Measurements from ENCODE around the gene RBFOX1.

Gene RBFOX1

DNA sequence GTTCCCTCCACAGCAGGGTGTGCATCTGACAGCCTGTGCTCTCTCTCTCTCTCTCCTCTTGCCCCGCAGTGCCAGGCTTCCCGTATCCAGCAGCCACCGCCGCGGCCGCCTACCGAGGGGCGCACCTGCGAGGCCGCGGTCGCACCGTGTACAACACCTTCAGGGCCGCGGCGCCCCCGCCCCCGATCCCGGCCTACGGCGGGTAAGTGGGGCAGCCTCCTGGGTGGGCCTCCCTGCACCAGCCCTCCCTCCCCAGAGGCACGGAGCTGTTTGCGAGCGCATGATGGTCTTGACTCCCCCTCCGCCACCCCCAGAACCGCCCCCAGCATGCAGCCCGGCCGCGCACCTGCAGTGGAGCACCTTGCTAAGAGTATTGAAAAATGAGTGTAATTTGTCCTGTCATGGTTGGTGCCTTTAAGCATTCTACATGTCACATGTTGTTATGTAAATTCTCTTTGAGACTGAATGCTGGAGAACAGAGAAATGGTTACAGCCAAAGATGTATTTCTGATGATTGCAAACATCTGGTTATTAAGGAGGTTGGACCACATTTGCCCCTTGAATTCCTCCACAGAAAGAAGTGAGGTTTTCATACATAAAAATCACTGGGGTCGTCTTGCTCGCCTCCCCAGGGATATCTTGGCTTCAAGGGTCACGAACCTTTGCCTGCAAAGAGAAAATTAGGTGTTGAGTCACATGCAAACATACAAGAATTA, 321.3 kb downstream of the RBFOX1 start:
- DNase-seq (ENCODE audit: low spot score) (no peak), FAIRE-seq (no peak)

DNA sequence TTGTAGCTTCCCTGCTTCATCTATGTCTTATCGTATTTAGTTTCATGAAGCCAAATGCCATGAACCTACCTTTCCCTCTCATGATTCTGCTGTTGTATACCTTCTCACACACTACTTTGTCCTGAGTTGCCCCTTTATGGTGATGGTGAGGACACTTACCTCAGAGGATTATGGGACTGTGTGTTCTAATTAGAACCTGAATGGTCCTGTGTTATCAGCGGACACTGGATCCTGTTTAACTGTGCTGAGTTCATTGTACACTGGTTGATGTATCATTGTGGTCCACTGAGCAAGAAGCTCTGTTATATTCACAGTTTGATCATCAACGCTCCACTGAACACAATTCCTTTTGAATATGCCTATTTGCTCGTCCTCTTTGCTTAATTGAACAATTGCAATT, 343.0 kb downstream of the RBFOX1 start:
- FAIRE-seq = no peak
- DNase-seq (ENCODE audit: low spot score) = no peak

DNA sequence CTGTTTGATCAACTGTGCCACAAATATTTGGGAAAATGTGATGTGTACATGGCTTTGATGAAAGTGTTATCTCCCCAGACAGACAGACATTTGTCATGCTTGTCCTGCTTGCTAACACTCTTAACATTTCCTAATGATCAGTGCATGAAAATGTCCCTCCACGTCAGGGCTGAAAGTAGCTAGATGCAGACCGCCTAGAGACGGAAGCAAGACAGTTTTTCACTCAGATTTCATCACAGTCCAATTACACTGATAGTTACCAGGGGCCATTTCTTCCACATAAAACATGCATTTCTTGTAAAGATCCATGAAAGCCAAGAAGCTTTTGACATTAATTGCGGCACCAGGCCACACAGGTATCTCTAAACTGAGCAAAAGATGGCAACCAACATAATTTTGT, 347.7 kb downstream of the RBFOX1 start:
- DNase-seq (ENCODE audit: low spot score) (no peak), FAIRE-seq (no peak)

DNA sequence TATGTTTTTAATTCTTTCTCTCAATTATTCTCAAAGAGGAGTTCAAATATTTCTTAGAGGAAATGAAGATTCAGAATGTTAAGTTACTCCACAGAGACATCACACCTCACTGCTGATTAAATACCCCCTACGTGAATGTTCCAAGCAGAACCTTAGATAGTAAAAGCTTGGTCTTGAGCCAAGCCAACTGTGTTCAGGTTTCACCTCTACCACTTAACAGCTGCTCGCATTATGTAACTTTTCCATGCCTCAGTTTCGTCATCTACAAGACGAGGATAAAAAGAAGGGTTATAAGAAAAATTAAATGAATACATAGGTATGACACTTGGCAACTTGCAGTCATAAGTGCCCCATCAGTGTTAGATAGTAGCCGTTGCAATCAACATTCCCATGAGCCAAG, 356.2 kb downstream of the RBFOX1 start:
- no peak for FAIRE-seq
- DNase-seq (ENCODE audit: low spot score) = no peak

DNA sequence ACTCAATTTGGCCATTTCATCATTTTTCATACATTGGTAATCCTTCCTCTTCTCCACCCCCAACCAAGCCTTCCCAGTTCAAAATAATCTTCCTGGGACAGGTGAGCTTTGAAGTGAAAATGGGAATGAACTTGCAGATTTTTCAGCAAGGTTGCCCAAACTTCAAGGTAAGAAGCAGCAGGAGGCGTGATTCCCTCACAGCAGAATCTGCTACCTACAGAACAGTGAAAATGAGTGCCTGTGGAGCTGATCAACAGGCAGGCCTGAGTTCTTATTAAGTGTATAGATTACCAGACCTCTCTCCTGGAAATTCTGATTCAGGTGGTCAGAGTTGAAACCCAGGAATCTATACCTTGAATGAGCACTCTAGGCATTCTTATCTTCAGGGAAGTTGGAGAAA, 356.6 kb downstream of the RBFOX1 start:
- DNase-seq (ENCODE audit: low spot score) (no peak), FAIRE-seq (no peak)

DNA sequence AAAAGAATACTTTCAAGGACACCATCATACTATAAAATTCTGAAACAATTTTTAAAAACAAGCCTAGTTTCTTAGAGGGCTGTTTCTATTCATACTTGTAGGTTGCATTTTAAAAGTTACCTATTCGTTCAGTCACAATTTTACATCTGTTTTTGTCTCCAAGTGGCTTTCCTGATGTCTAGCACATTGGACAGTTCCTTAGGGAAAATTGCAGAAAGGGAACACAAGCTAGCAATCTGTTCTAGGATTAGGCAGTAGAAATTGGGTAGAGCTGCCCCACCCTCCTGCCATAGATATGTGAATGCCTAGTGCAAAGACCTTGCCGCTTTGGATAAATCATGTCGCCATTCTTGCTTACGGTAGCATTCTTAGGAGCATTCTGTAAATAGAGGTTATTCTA, 358.9 kb downstream of the RBFOX1 start:
- no peak for FAIRE-seq
- DNase-seq (ENCODE audit: low spot score) = no peak

DNA sequence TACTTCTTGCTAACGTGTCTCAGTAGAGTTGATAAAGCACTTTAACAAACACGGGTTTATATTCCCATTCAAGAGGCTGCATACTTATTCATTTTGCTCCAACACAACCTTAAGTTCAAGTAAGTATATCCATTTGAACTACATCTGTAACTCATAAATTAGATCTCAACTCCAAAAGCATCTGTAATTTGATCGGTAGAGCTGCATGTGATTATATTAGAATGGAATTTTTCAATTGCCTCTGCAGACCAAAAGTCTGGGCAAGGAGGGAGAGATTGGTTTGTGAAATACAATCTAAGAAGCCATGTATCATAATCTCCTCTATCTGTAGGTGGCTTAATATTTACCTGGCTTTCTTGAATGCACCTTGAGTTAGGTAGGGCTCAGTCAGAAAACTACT, 371.0 kb downstream of the RBFOX1 start:
- FAIRE-seq = no peak

DNA sequence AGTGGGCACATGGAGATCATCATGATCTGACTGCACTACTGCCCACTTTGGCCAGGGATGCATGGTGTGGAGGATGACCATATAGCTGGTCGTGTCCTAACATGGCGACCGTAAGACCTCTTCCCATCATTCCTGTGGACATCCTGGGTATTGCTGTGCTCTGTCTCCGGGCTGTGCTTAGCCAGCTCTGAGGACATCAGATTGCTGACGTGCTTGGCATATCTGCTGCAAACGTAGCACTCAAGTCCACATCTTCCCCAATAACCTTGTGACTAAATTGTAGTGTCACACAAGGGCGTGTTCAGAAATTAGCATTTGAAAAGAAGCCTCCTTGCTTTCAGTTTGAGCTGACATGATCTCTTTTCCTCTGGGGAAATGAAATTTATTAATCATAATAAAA, 373.2 kb downstream of the RBFOX1 start:
- no peak for DNase-seq (ENCODE audit: low spot score)
- no peak for FAIRE-seq

More for the DNA sequence above, 371.0 kb downstream of the RBFOX1 start:
- no peak for DNase-seq (ENCODE audit: low spot score)

DNA sequence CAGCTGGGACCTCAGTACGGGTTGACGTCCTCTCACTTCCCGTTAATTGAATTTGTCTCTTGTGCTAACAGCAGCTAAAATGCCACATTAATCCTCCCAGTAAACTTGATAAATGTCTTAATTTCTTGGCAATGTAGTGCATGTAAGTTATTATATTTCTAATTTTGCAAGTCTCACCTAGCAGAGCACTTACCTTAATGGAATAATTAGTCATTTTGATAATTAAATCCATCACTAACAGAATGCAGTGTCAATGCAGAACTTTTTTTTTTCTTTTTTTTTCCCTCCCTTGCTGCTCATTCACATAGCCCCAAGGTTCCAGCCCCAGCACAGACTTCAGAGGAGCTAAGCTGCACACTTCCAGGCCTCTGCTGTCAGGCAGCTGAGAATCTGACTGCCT, 376.5 kb downstream of the RBFOX1 start:
- FAIRE-seq (no peak), DNase-seq (ENCODE audit: low spot score) (no peak)

DNA sequence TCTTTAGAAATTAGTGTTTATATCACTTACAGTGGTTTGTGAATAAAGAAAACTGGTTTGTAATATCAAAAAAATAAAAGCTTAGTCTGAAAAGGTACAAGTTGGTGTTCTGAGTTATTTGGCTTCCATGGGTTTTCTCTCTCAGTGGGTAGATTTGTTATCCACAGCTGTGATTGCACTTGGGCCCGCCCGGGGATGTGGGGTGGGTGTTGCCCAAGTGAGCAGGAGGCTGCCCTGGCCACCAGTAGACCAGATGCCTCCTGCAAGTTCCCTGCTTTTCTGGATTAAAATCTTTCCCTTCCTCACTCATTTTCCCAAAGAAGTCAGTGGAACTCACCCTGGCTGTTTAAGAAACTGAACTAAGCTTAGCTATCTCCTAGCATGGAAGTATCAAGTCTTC, 380.6 kb downstream of the RBFOX1 start:
- FAIRE-seq (no peak), DNase-seq (ENCODE audit: low spot score) (no peak)

DNA sequence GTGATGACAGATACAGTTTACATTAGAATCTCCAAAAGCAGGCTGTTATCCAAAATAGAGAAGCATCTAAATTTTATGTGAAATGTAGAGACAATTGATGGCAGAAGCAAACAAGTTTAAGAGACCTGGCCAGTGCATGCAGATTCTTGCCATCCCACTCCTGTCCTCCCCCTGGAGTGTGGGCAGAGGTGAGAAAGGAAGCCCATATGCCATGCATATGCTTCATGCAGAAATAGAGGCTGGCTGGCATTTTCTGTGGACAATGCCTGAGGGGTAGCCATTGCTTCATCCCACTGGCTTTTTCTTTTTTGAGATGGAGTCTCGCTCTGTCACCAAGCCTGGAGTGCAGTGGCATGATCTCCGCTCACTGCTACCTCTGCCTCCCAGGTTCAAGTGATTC, 382.1 kb downstream of the RBFOX1 start:
- FAIRE-seq (no peak), DNase-seq (ENCODE audit: low spot score) (no peak)

DNA sequence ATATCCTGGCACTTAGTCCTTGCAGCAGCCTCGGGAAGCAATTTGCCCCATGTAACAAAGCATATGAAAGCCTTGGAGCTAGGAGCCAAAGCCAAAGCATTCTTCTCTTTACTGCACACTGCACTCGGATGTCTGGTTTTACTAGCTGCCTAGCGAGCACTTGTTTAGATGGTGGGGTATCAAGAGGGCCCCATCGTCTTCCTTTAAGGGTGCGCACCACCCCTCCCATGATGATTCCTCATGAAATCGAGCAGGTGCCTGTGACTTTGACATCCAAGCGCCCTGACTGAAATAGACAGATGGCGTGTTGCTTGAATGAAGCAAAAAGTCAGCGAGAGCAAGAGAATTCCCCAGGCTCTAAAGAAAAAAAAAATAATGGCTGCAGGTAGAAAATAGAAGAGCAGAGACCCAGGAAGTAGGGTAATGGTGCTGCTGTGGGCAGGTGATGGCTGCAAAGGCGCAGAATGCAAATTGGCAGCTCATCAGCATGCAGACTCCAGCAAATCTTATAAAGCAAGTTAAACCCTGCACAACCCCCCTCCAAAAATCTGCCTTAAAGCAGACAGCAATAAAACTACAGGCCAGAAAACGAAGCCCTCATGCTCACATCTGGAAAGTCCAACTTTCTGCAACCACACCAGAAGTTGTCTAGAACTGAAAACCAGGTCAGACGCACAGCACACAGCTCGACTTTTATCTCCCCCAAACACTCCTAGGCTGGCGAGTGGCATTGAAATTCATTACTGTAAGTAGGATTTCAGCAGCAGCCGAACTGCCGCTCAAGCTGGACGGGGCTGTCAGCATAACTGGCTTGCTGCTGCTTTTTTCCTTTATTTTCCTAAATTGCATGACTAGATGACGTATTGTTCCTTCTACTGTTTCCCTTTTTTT, 384.3 kb downstream of the RBFOX1 start:
- DNase-seq (ENCODE audit: low spot score) (no peak), FAIRE-seq (no peak)

DNA sequence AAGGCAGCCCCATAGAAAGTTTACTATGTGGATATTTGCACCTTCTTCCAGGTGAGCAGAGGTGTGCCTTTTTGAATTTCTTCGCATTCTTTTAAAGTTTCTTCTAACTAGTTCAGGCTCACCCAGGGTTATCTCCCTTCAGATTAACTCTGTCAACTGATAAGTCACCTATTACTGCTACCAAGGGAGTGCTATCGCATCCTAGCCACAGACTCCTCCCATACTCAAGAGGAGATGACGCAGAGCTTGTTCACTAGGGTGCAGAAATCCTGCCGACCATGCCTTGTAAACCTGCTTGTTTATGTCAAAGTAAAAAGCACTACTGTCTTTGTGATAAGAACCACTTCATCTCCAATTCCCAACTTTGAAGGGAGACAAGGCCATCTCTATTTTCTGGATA, 390.1 kb downstream of the RBFOX1 start:
- DNase-seq (ENCODE audit: low spot score) = no peak
- FAIRE-seq = no peak

DNA sequence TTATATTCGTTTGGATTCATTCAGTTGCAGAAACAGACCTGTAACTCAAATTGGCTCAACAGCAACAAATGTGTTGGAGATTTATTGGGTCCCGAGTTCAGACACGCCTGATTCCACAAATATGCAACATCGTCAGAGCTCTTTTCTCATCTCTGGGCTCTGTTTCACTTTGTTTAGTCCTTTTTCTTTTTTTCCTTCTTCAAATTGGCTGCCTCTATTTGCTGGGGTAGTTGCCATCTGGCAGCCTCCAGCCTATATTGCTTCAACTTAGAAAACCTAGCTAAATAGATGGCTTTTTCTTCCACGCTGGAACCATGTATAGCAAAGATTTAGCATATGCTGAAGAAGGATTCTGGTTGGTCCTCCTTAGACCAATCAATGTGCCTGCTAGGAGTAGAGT, 398.5 kb downstream of the RBFOX1 start:
- DNase-seq (ENCODE audit: low spot score) (no peak), FAIRE-seq (no peak)

DNA sequence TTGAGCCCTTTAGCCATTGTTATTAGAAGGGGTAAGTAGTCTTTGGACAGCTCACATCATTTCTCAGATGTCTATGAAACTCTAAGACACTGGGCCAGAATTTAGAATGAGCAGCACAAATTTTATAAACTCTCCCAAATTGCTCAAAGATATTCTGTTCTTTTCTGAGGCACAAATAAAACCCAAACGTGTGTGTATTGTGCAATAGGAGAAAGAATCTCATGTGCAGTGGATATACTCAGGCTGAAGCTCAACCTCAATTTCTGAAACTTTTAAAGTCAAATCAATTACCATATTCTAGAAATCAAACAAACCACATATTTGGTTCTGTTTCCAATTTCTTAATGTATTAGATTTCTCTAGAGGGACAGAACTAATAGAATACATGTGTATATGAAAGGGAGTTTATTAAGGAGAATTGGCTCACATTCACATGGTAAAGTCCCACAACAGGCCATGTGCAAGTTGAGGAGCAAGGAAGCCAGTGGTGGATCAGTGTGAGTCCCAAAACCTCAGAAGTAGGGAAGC, 403.6 kb downstream of the RBFOX1 start:
- DNase-seq (ENCODE audit: low spot score) = no peak
- FAIRE-seq = no peak

DNA sequence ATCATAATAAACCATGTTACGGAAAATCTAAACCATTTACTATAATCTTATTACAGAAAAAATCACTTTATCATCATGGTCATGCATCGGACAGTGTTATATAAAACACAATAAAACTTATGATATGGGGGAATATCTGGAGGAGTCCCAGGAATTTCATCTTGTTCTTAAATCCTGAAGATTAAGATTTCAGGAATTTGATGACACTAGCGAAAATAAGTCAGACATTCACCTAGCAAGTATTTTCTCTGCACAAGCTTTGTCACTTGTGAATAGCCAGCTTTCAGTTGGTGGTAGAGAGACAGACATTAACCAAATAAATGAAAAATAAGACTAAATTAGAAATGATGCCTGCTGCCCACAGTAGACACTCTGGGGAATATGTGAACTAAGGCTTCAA, 410.0 kb downstream of the RBFOX1 start:
- DNase-seq (ENCODE audit: low spot score) (no peak), FAIRE-seq (no peak)

DNA sequence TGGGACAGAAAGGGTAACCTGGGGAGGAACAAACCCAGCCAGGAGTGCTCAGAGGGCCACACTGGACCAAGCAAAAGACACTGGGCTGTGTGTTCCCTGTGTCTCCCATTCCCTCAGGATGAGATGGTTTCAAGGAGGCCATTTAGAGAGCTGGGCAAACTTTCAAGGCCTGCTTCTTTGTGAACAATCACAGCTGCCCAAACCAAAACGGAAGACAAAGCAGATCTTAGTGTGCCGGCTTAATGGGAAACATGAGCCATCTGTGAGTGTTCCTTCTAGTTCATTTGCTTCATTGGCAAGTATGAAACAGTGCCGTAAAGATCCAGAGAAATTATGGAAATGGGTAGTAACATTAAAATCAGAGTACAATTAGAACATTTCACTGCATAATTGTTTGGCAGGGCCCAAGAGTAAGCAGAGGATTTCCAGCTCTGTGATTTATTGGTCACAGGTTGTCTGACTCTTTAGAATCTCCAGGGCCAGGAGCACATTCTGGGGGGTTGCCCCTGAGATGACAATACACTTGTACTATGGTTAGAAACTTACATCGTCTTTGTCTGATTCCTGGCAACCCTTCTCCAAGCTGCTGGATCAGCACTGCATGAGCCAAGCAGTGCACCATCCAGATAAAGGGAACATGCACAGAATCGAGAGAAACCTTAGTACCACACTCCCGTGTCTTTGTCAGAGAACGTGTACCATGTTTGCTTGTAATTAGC, 412.1 kb downstream of the RBFOX1 start:
- DNase-seq (ENCODE audit: low spot score) (no peak), FAIRE-seq (no peak)

DNA sequence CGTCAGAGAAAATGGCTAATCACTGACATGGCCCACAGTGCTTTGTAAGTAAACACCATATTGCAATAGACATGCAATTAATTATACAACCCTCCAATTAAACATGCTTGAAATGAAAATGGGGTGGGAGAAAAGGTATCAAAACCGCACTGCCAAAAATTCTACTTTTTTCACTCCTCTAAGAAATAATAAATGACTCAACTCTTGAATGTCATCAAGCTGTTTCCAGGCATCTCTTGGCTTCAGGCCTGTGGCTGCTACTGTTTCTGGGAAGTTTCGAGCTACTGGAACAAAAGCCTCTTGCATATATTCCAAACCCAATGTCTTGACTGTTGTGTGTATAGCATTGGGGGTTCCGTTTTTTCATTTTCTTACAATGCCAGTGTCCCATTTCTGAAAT, 412.6 kb downstream of the RBFOX1 start:
- DNase-seq (ENCODE audit: low spot score) (no peak), FAIRE-seq (no peak)

DNA sequence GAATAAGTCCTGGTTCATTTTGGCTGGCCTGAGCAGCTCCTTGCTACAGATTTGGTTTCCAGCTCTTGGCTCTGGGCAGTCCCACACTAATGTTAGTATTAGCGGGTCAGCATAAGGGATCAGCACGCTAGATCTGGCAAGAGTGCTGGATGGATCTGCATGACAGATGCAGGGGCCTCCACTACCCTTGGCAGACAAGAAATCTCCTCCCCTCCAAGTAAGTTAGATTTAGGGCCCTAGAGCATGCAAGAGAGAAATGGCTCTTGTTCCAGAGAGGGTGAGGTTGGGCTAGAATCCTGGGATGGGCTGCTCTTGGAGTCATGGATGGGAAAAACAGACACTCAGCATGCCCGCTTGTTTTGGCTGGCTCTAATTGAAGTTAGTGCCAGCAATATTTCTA, 414.3 kb downstream of the RBFOX1 start:
- no peak for DNase-seq (ENCODE audit: low spot score)
- no peak for FAIRE-seq

DNA sequence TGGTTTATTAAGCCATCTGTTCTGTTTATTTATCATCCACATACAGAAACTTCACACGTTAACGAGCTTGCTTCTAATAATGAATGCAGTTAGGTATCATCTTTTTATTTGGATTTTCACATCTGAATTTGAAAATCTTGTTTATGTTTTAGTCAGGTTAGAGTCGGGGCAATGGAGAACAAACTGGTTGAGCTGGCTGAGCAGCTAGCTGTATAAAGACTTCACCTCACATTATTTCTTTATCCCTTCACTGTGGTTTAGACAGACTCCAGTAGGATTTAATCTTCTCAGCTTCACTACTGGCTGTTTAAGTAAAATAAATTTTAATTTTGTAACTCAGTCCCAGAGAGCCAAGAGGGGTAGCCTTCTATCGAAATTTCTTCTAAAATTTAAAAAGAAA, 415.9 kb downstream of the RBFOX1 start:
- FAIRE-seq (no peak), DNase-seq (ENCODE audit: low spot score) (no peak)

DNA sequence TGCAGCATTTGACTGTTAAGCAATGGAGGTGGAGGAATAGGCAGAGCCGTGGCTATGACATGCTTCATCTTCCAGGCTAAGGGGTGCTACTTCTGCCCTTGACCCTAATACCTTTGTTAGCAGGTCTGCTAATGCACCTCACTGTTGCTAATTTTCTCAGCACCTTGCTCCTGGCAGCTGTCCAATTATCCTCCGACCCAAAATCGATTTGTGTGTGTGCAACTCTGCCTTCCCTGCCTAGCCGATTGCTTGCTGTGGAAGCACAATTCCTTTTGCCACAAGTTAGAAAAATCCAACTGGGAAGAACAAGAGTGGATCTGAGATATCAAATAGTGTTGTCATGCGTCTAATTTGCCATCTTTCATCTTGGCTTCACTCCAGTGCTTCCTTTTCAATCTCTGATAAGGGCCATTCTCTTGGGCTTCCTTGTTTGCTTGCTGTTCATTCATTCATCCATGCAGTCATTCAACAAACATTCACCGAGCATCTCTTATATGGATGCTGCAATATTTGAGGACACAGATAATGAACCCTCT, 422.8 kb downstream of the RBFOX1 start:
- no peak for FAIRE-seq
- DNase-seq (ENCODE audit: low spot score) = no peak

Measured in RCC 7860 (cell line).